HG02798 (cell line): ENCODE measurements around the gene BZW1.
"Not testable (repeated sequence)": the region's sequence is repeated elsewhere in the genome, so short reads cannot be mapped to it uniquely, and the experiment has no call there.

Source experiments
- ATAC-seq: cut with Tn5 transposase; IDR thresholded peaks from one replicate; pipeline ENCODE4 v1.9.1; 2021; ENCODE audit warnings: mild to moderate bottlenecking; ENCODE audit not compliant: unreplicated experiment, poor library complexity

BZW1 gene

DNA sequence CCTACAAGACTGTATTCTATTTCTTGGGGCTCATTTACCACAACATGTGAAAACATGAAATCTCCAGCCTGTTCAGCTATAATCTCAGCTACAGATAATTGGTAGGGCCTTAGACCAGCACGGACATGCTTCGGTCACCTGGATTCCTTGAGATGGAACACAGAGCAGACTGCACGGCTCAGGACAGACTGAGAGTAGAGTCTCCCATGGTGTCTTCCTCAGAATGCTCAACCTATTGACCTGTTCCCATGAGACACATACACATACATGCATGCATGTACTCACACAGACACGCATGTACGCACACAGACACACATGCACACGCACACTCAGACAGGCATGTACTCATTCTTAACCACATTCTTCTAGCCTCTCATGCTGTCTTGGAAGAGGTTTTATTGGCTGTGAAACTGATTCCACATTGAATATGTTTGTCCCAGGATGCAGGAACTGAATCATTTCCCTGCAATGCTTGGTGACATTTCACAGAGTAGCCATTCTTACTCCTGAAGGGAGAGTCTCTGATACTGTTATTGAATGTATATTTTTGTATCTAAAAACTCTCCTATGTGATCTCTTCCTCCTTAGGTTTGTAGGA is 23.5 kb upstream of the BZW1 start:
- ATAC-seq: no peak

GRCh38 chr2:200790185-200790584 is 21.5 kb upstream of the BZW1 start:
- no peak for ATAC-seq

DNA sequence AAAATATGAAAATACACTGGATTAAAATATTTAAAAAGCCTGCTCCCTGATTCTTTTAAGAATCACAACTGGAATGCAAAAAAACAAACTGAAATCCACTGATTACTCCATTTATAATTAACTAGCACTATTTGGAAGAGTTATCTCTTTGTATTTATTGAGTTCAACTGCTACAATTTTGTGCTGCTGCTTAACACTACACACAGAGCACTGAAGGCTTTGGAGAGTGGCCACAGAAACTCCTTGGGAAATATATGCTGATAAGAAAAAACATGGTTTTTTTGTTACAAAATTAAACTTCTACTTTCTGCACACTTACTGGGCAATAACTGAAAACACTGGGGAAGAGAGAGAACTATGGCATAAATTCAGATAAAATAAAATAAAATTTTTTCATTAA is 19.8 kb upstream of the BZW1 start:
- ATAC-seq: no peak

DNA sequence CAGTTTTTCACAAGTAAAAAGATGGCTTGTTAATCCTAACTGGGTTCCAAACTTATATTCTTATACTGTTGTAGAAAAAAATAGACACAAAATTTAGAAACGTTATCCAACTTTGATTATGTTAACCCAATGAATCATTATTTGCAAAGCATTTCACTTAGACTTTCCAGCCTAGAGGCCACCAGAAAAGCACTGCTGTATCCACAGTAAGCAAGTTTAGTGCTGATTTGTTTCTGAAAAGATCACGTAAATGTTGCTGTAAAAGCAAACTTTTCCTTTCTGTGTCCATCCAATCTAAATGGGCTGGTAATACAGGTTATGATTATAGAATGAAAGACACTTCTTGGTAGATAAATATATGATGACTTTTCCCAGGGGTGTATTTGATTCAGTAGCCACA is 17.6 kb upstream of the BZW1 start:
- no peak for ATAC-seq

DNA sequence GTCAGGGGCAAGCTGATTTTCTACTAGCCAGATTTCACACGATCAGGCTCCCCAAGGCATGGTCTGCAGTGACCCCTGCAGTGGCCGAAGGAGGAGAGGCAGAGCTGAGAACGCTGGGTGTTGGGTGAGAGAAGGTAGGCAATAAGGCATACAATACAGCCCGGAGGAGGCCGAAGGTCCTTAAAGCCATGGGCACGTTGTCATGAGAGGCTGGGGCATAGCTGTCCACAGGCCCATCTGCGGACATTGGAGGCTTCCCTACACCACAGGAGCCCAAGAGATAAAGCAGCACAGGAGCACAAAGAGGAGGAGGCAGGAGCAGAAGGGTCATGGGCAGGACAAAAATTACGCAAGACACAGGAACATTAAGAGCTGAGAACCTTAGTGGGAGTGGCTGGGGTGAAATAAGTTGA is 16.7 kb upstream of the BZW1 start:
- no peak for ATAC-seq

GRCh38 chr2:200796561-200796960 is 15.1 kb upstream of the BZW1 start:
- ATAC-seq: no peak

GRCh38 chr2:200797242-200797770 is 14.4 kb upstream of the BZW1 start:
- no peak for ATAC-seq

DNA sequence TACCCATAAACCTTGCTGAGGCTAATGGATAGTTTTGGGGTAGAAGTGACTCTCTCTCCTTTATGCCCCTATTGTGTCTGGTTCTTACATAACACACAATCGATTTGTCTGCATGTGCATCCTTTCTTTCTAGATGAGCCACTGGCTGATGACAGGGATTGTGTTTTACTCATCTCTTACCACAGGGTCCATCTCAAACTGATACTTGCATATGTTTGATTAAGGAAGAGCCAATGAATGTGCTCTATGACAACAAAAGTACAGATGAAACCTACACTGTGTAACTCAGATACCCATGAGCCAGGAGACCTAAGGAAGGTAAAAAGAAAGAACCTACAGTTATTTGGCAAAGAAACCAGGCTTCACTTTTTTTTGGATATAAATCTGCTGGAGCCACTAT is 13.2 kb upstream of the BZW1 start:
- no peak for ATAC-seq

GRCh38 chr2:200800458-200800857 is 11.3 kb upstream of the BZW1 start:
- no peak for ATAC-seq

DNA sequence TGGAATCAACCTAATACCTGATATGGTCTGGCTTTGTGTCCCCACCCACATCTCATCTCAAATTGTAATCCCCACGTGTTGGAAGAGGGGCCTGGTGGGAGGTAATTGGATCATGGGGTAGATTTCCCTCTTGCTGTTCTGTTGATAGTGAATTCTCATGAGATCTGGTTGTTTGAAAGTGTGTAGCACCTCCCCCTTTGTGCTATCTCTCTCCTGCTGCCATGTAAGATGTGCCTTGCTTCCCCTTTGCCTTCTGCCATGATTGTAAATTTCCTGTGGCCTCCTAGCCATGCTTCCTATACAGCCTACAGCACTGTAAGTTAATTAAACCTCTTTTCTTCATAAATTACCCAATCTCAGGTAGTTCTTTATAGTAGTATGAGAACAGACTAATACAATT is 10.3 kb upstream of the BZW1 start:
- not testable (repeated sequence) for ATAC-seq

DNA sequence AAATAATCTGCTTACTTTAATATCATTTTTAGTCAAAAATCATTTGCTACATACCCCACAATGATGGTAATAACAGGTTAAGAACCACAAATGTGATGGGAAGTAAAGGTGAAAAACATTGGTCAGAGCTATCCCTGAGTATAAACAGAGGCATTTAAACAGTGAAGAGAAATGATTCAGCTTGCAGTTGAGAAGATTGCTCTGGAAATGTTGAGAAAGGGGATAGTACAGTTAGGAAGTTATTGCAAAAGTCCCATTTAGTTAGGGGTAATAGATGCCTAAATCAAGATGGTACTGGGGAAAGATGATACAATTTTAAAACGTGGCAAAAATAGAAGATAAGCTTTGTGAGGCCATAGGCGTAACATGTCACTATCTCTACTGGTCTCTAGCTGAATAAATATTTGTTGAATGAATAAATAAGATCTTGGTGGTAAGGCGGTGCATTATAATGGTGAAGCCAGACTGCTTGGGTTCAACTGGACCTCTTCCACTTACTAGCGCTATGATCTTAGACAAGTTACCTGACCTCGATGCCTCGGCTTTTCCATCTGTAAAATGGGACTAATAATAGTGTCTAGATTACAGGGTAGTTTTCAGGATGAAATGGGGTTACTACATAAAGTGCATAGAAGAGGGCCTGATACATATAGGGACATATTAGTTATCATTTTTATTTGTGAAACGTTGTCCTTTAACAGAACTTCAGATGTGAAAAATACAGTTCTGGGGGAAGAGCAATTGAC is 2.0 kb upstream of the BZW1 start:
- ATAC-seq: no peak

DNA sequence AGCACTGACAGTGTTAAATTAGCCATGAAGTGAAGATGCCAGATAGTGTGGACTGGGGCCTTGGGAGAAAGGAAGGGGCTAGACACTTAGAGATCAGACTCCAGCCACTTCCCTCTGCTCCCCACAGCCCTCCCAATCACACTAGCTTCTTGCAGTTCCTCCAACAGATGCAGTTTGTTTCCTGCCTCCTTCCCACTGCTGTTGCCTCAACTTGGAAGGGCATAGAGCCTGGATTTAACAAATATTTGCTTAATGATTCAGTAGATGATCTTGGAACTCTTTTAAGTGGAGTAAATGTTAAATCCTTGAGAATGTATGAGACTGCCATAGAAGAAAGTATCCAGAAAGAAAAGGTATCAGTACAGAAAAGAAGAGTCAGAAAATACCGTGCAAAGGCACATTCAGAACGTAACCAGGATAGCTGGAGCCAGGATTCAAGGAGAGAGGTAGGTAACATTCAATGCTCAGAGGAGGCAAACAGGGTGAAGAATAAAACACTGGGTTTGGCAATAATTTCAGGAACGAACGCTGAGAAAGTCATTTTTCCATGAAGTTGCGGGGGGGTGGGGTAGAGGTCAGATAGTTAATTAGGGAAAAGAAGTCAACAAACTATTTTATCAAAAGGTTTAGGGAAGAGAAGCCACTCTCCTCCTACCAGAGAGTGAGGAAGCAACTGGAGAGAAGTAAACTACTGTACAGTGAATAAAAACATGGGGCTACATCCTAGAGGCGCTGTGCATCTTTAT is 1.3 kb upstream of the BZW1 start:
- no peak for ATAC-seq

DNA sequence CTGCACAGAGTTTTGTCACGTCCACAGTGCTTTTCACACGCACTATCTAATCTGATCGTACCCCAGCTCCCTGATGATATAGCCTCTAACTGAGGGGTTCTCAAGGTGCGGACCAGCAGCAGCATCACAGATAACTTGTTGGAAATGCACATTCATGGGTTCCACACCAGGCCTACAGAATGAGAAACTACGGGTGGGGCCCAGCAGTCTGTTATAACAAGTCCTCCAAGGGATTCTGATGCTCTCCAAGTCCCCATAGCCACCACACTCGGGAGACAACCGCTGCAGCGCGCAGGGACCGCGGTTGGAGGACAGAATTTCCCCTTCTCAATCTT is 745 bp upstream of the BZW1 start:
- ATAC-seq: no peak

DNA sequence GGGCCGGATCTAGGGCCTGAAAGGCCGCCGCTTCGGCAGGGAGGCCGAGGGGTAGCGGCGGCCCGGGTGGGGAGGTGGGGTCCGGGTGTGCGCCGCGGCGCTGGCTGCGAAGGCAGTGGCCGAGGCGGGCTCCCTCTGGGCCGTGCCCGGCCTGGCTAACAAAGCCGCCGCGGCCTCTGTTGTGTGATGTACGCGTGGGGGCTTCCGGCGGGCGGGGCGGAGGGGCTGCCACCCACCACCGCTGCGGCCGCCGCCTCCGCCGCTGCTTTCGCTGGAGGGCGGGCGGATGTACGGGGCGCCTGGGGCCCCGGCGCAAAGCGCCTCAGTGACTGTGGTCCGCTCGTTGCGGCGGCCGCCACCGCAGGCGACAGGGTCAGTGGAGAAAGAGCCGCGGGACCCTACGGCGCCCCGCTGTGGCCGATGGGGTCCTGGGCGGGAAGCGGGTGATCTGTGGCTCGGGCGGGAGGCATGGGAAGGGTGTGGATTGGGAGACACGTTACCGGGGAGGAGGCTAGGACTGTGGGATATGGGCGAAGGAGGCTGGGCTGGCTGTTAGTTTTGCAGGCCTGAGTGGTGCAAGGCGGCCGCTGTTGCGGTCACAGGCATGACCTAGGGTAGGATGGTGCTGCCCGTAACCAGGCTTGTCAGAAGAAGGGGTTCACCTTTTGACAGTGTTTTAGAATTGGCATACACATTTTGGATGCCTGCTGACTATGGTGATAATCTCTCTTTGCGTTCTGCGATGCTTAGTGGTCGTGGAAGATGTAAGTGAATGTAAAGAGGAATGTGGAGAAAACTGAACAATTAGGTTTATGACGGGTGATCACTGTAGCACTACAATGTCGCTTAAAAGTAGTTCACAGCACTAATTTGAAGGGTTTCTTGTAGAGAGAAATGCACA is 662 bp downstream of the BZW1 start:
- peak; percentile 40 for ATAC-seq

DNA sequence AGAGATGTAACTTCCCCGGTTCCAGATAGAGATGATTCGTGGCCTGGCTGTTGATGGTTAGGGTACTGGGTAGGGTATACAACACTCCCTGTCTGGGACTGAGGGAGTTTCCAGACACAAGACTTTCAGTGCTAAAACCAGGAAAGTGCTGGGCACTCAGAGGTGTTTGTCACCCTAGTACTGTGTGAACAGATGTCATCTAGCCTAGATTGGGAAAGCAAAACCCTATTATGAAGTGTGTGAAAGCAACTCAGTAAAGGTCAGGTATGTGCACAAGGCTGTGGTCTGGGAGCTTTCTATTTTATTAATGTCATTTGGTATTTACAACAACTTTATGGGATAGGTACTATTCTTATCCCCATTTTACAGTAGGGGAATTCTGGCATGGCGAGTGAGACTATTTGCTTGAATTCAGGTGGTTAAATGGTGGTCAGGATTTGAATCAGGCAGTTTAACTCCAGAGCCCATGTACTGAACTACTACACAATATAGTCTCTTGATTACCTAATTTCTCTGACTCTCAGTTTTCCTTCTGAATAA is 2.6 kb downstream of the BZW1 start:
- ATAC-seq: peak; percentile 10

GRCh38 chr2:200814917-200815316 is 3.2 kb downstream of the BZW1 start:
- ATAC-seq: no peak

DNA sequence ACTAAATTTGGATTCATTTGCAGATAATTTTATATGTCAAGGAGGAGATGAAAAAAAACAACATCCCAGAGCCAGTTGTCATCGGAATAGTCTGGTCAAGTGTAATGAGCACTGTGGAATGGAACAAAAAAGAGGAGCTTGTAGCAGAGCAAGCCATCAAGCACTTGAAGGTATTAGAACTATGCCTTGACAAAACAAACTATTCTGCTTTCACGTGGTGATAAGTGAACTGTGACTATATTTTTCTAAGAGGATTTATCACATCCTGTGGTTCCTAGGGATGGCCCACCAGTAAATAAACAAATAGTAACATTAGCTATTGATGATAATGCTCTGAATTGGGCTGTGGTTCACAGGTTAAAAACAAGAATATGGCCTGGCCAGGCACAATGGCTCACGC is 7.0 kb downstream of the BZW1 start:
- ATAC-seq: not testable (repeated sequence)

GRCh38 chr2:200820573-200821234 is 9.0 kb downstream of the BZW1 start:
- no peak for ATAC-seq

- ATAC-seq: no peak
These were observed 10.1 kb downstream of the BZW1 start for GRCh38 chr2:200821686-200822245.
